ENCODE results near the gene SIN3A. TPM values are rescaled to one million over a fixed set of nuclear protein-coding genes. Genes with fewer than 3 reads are reported as not detected.

The SIN3A gene
- total and polyA plus RNA-seq, 2 of the 4 experiments (the other 2 are of a cell fraction) = 21.2 to 31.5 TPM

GRCh38 chr15:75360856-75361255 is 90.6 kb downstream of the SIN3A start:
- H2AFZ ChIP-seq (replicated peaks; ENCODE audit: low read length, poor library complexity) = no peak overlapping the region
- no peak overlapping the region for H3K18ac ChIP-seq (ENCODE audit: low read depth, low read length)
- no peaks in the 10 kb centered on the region; the same call in 1 of the 2 replicates for H3K9me1 ChIP-seq (ENCODE audit: insufficient read depth, low read length)
- H3K27me3 ChIP-seq (ENCODE audit: control insufficient read depth, insufficient read depth, low read length) = no peaks in the 10 kb centered on the region
- H3K27ac ChIP-seq (ENCODE audit: insufficient read depth, low read length) = no peak overlapping the region
- H3K4me2 ChIP-seq (ENCODE audit: low read depth, low read length) = no peak overlapping the region
- no peak overlapping the region for H3K23ac ChIP-seq (ENCODE audit: low read depth, low read length)
- WGBS, 2 experiments (ENCODE audit: extremely low coverage in 2 of 2, insufficient read length in 1 of 2) = no CpG with 5 or more reads among the region's 7 CpGs
- ATAC-seq (ENCODE audit: low read depth) = no peak
- H4K20me1 ChIP-seq (ENCODE audit: insufficient read depth, low read length) = peaks cover 4% of the 10 kb centered on the region; the same call in 1 of the 2 replicates
- no peak overlapping the region for H4K91ac ChIP-seq (ENCODE audit: insufficient read depth, low read depth, low read length)
- H3K4ac ChIP-seq (ENCODE audit: low read depth, low read length) = no peak overlapping the region
- H3K9ac ChIP-seq (ENCODE audit: low read depth, low read length) = no peak overlapping the region
- no TSS peak for BruUV-seq (replicated peaks)
- intact Hi-C loops (cut with micrococcal nuclease) (no loop called here), in situ Hi-C loops (cut with MboI; ENCODE audit: low sequenced_read_pairs) (no loop called here), dilution Hi-C loops (cut with HindIII; ENCODE audit: low sequenced_read_pairs, unreplicated experiment) (no loop called here)
- H2AK5ac ChIP-seq (ENCODE audit: low read depth, low read length) = no peak overlapping the region
- no peak overlapping the region for H2AK9ac ChIP-seq (replicated peaks; ENCODE audit: low read depth, low read length, poor library complexity)
- no peak overlapping the region for H2BK20ac ChIP-seq (ENCODE audit: low read depth, low read length)
- no peak overlapping the region for H2BK5ac ChIP-seq (ENCODE audit: low read depth, low read length, poor library complexity, severe bottlenecking)
- H3K56ac ChIP-seq (ENCODE audit: extremely low read depth, insufficient read depth, low read length) = no peak overlapping the region
- ChIA-PET POLR2A (ENCODE audit: unreplicated experiment) (no interaction called here), CTCF (no interaction called here)
- DNase-seq = no peak
- no peak for TF ChIP-seq NFE2L2 (IDR thresholded peaks at IDR 0.05; ENCODE audit: low read depth, low read length)
- TF ChIP-seq RCOR1 (IDR thresholded peaks at IDR 0.05; ENCODE audit: insufficient replicate concordance, low read length) = no peak
- TF ChIP-seq CEBPB (IDR thresholded peaks at IDR 0.05; ENCODE audit: low read depth, low read length) = no peak
- TF ChIP-seq POLR2A (IDR thresholded peaks at IDR 0.05; ENCODE audit: low read depth, low read length) = no peak
- no peak for TF ChIP-seq CHD1 (IDR thresholded peaks at IDR 0.05; ENCODE audit: low read depth, low read length)
- no peak for TF ChIP-seq MAZ (IDR thresholded peaks at IDR 0.05; ENCODE audit: borderline replicate concordance, low read depth, low read length)
- no peak for TF ChIP-seq BHLHE40 (IDR thresholded peaks at IDR 0.05; ENCODE audit: low read depth, low read length)
- TF ChIP-seq SMC3 (IDR thresholded peaks at IDR 0.05; ENCODE audit: low read depth, low read length) = no peak
- no peak for TF ChIP-seq RAD21 (IDR thresholded peaks at IDR 0.05; ENCODE audit: low read length)
- TF ChIP-seq MXI1 (IDR thresholded peaks at IDR 0.05; ENCODE audit: borderline replicate concordance, low read depth, low read length) = no peak
- TF ChIP-seq MAFK (IDR thresholded peaks at IDR 0.05; ENCODE audit: low read depth, low read length) = no peak
- TF ChIP-seq, protein P1, sequence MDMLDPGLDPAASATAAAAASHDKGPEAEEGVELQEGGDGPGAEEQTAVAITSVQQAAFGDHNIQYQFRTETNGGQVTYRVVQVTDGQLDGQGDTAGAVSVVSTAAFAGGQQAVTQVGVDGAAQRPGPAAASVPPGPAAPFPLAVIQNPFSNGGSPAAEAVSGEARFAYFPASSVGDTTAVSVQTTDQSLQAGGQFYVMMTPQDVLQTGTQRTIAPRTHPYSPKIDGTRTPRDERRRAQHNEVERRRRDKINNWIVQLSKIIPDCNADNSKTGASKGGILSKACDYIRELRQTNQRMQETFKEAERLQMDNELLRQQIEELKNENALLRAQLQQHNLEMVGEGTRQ (IDR thresholded peaks at IDR 0.05; ENCODE audit: low read depth, low read length) = no peak
- TF ChIP-seq, protein P2, sequence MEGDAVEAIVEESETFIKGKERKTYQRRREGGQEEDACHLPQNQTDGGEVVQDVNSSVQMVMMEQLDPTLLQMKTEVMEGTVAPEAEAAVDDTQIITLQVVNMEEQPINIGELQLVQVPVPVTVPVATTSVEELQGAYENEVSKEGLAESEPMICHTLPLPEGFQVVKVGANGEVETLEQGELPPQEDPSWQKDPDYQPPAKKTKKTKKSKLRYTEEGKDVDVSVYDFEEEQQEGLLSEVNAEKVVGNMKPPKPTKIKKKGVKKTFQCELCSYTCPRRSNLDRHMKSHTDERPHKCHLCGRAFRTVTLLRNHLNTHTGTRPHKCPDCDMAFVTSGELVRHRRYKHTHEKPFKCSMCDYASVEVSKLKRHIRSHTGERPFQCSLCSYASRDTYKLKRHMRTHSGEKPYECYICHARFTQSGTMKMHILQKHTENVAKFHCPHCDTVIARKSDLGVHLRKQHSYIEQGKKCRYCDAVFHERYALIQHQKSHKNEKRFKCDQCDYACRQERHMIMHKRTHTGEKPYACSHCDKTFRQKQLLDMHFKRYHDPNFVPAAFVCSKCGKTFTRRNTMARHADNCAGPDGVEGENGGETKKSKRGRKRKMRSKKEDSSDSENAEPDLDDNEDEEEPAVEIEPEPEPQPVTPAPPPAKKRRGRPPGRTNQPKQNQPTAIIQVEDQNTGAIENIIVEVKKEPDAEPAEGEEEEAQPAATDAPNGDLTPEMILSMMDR (conservative IDR thresholded peaks at IDR 0.05; ENCODE audit: low read depth, low read length) = no peak
- TF ChIP-seq ELK1 (IDR thresholded peaks at IDR 0.05; ENCODE audit: borderline replicate concordance, low read depth, low read length) = no peak
- TF ChIP-seq FOS (IDR thresholded peaks at IDR 0.05; ENCODE audit: low read depth, low read length) = no peak
- no peak for TF ChIP-seq RFX5 (IDR thresholded peaks at IDR 0.05; ENCODE audit: low read depth, low read length)
- H3K14ac ChIP-seq (replicated peaks; ENCODE audit: low read depth, low read length) = no peak overlapping the region
- H3K4me1 ChIP-seq (ENCODE audit: control insufficient read depth, insufficient read depth, low read length) = no peaks in the 10 kb centered on the region
- H4K8ac ChIP-seq (ENCODE audit: low read depth in 2 of 2, low read length in 2 of 2) = no peak overlapping the region
- no peak overlapping the region for H3K4me3 ChIP-seq (ENCODE audit: insufficient read depth, low read depth, low read length)
- H4K5ac ChIP-seq (ENCODE audit: low read depth, low read length) = no peak overlapping the region
- H3K79me1 ChIP-seq (ENCODE audit: low read depth in 1 of 2, low read length in 2 of 2) = peaks cover 2 to 9% of the 10 kb centered on the region in 2 experiments; a peak in 1 of 4 replicates
- H3K9me3 ChIP-seq (ENCODE audit: control insufficient read depth, insufficient read depth, low read length) = no peaks in the 10 kb centered on the region
- no peak overlapping the region for H2BK15ac ChIP-seq (ENCODE audit: low read depth, low read length)
- peaks cover 70% of the 10 kb centered on the region for H3K36me3 ChIP-seq (ENCODE audit: control insufficient read depth, insufficient read depth, low read length)
- H2BK120ac ChIP-seq (ENCODE audit: low read depth, low read length) = no peak overlapping the region

Measured in IMR-90 (cell line).